Prostate gland (tissue), 2 donors: Measurements from ENCODE around the gene IPO13.

Experiments used
- CTCF ChIP-seq, 4 experiments: fragments of 200-600 bp in 2 of 4; fragments of 450-650 bp in 2 of 4; sonication (generic) in 2 of 4; IDR thresholded peaks; 1 replicate in 3 of 4; 2 replicates in 1 of 4; pipeline ENCODE4 v1.5.1; 2016 to 2019; ENCODE audit warnings: antibody characterized with exemption in 4 of 4, mild to moderate bottlenecking in 2 of 4, moderate library complexity in 2 of 4
- POLR2A ChIP-seq: fragments of 450-650 bp; IDR thresholded peaks from one replicate; pipeline ENCODE4 v1.6.1; 2016; ENCODE audit warnings: antibody characterized with exemption, mild to moderate bottlenecking
- POLR2AphosphoS5 ChIP-seq: sonication (generic); formaldehyde crosslinking; IDR thresholded peaks from one replicate; pipeline ENCODE4 v1.6.1; 2017; ENCODE audit warnings: antibody characterized with exemption

- TF ChIP-seq CTCF (IDR thresholded peaks at IDR 0.05) (no peak), POLR2A (no peak), POLR2AphosphoS5 (no peak)
These were observed 27.3 kb downstream of the IPO13 start for GRCh38 chr1:43973981-43974442.
